Stimulated activated CD4-positive, alpha-beta T cell treated with anti-CD3 and anti-CD28 coated beads, Interleukin-15, amount 100 ng/mL, for 48 hours (primary cell): ENCODE measurements around the gene STOML2.

Source experiments
- DNase-seq, 2 donors: peaks; one replicate each; pipeline ENCODE4 v3.0.0-alpha.2; 2020; ENCODE audit warnings: low read depth in 2 of 2

STOML2 gene

DNA sequence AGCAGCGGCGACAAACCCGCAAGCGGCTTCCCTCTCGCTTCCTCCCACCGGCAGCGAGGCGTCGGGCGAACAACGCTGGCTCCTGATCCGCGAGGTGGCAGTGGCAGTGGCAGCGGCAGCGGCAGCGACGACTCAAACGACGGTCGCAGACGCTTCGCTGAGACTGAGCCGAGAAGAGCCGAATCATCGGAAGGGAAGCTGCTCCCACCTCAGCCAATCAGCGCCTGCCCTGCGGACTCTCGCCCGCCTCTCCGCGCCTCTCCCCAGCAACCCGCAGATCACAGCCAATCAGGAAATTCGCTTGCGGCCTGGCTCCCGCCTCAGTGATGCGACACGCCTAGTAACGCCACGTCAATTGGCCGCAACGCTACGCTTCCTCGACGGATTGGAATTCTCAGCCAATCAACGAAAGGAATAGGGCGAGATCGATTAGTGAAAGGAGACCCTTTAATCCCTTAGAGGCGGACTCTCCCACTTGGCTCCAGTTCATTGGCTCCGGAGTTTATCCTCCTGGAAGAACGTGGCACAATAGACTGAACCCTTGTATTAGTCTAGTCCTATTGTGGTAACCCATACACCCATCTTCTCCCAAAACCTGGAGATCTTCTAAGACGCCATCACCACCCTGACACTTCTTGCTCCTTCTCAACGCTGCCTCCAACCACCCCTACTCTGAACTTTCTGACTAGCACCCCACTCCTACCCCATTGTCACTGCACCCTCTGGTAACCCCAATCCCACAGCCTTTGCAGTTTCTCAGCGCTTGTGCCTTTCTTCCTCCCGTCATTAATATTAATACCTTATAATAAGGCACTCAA is 30.3 kb downstream of the STOML2 start, which contains the start of gene VCP:
Gene VCP, minus strand, starts transcription at position 165 of the 818 bp plus-strand sequence. CDS start 272 bp downstream, outside the sequence.
- peak; percentile 96 to 97 for DNase-seq

DNA sequence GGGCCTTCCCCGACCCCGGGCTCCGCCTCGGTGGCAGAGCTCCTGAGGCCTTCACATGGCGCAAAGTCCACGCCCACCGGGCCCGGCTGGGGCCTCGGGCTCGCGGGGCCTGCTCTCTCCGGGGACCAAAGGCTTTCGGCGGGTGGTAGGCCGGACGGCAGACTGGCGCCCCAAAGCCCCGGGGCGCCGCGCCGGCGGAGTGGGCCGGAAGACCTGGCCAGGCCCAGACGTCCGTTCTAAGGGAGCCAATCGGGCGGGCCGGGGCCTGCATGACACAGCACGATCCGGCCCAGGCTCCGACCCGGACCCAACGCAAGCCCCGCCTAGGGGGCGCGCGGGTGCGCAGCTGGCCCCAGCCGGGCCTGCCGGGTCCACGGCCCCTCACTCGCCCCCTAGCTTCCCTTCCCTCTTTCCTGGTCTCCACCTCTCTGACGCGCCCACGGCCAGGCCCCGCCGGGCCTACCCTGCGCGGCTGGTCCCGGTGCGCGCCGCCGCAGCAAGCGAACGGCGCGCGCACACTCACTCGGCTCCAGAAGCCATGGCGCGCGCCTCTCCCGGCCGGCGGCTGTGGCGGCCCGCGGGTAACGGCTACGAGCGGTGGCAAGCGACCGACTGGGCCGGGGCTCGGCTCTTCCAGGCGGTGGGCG is 31.0 kb downstream of the STOML2 start:
- peak; percentile 60 to 63 for DNase-seq

DNA sequence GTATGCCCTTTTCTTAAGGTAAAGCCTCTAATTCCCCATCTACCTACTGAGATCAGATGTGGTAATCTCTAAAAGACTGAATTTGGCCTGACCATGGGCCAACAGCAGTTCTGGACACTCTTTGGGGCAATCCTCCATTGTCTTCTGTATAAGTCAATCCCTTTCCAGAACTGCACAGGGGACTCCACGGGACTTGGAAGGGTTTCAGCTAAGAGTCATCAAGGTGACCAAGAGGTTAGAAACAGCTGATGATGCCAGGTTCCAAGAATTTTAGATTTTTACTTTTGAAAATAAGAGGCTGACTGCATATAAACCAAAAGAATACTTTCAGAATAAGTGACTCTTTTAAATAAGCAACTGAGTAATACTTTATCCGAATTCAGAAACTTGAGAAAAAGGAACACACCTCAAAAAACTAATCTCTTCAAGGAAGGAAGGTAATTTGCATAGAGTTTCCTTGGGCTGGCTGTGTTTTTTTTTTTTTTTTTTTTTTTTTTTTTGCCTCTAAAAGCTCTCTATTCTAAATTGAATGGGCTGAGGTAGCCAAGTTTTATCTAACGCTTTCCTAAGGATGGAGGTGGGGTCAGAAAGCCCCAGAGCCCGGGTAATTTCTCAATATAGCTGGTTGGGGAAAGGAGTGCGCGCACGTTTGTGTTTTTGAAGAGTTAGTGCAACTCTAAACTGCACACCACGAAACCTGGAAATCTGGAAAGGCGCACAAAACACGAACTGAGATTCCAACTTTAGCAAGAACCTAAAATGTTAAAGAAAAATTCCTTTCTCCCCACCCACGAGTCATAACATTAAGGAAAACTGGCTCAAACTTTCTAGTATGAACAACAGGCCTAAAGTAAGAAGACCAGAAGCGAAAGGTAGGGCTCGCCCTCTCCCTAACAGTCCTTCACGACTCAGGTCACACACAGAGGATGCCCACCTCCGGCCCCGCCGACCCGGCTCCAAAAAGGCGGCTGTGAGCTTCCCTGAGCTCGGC is 31.8 kb downstream of the STOML2 start:
- DNase-seq: no peak

DNA sequence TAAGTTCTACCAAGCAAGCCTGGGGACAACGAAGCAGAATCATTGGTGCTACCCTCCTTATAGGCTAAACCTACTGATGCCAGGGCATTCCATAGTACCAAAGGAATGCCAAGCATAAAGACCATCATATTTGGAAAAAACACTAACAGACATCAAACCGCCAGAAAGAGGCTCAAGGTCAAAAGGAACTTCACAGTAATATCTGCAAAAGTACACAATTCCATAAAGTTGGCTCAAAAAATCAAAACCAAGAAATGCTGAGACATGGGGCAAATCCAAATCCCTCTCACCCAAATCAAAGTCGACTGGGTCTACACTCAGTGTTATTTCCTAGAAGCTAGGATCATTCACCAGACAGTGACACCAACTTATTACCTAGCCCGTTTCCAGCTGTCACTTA is 33.9 kb downstream of the STOML2 start:
- DNase-seq: no peak

DNA sequence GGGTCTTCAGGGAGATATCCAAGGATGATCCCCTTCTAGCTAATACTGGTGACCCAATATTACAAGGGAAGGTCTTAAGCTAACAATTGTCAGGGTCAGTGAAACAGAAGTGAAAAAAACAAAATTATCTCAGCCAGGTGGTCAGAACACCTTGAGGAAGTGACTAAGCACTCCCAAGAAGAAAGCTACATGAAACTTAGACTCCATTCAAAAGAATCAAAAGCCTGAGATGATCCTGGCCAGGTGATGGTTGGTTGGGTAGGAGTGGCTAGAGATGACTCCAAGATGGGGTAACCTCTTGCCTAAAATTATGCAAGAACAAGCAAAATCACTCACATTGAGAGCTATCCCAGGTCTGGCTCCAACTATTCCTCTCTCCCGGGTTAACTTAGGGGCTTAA is 35.9 kb downstream of the STOML2 start:
- DNase-seq: no peak

DNA sequence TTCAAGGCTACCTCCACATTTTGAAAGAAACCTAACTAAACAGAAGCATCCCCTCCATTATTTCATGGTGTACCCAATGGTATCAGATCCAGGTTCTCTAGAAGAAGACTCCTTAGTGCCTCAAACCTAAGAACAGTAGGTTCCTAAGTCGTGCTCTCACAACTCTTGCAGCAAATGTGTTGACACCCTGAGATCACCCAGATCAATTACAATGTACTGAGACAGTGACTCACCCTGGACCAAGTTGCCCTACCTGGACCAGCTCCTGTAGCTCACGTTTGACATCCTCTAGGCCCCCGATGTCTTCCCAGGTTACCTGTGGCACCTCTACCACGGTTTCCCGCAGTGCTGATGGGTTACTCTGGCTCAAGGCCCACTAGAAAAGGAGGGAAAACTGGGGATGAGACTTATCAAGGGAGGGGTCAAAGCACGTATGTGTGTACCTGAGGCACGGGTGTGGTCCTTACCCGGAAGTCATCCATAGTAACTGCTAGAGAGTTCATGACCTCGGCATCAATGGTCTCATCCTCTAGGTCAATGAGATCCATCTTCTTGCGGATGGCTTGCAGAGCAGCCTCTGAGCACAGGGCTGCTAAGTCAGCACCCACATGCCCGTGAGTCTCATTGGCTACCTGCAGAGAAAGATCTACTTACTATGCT is 42.3 kb downstream of the STOML2 start:
- DNase-seq: no peak

DNA sequence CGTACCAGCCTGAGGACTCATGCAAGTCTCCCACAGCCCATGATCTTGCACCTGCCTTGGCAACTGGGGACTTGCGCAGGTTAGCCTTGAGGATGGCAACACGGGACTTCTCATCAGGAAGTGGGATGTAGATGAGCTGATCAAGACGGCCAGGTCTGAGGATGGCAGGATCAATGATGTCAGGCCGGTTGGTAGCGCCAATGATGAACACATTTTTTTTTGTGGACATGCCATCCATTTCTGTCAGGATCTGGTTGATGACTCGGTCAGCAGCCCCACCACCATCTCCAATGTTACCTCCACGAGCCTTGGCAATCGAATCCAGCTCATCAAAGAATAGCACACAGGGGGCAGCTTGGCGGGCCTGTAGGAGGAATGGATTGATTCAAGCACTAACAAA is 43.5 kb downstream of the STOML2 start:
- DNase-seq: no peak

DNA sequence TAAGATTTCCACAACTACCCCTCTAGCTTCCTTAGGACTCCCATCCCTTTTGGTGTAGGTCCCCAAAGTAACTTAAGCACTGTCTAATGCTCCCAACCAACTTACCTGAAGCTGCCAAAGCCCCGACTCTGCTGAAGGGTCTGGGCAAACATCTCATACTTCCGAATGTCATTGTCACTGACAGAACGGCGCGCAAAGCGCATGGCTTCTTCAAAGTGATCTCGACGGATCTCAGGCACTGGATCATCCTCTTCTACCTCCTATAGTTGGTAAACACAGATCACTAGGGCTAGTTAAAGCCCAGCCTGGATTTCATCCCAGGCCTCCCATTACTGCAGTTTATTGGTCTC is 45.7 kb downstream of the STOML2 start:
- DNase-seq: no peak

DNA sequence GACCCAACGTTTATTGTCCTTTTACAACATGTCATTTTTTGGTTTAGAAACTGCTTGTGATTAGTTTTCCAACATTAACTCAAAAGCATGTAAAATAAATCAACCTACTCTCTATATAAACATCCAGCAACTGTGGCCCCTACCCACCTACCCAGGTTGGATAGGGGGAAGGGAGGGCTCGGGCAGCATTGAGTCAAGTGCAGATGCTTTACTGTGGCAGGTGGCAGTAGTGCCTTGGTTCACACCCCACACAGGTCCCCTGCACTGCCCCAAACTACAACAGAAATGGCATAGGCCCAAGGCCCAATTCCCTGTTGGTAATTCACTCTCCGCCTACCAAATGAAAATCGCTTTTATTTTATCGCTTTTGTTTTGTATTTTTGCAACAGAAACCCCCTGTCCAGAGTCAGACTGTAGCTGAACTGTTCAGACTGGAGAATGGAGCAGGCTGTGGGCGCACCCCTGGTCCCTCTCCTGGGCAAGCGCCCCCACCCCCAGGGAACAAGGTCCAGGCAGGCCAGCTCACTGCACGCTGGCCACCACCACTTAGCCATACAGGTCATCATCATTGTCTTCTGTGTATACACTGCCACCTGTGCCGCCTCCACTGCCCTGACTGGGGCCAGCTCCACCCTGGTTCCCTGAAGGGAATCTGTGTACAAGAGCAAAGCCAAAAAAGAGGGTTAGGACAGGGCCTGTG is 46.2 kb downstream of the STOML2 start:
- DNase-seq: no peak

DNA sequence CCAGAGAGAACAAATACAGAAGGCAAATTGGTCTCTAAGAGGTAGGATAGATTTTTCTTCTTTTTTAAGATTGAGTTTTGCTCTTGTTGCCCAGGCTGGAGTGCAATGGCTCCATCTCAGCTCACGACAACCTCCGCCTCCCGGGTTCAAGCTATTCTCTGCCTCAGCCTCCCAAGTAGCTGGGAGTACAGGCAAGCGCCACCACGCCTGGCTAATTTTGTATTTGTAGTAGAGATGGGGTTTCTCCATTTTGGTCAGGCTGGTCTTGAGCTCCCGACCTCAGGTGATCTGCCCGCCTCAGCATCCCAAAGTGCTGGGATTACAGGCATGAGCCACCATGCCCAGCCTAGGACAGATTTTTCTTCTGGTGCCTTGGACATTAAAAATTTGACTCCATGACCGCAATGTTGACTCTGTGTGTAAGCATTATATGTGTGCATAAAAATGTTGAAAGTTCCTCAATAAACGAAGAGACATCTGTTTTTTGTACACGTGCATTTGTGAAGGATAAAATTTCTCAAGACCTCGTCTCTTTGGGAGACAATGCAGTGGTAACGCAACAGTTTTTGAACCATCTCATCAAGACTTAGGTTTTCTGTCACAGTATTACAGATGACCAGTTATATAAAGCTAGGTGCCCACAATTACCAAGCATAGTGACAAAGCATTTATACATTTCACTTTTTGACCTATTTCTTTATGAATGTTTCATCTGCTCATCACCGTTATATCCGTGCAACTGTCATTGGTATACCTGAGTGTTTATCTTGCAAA is 47.9 kb downstream of the STOML2 start:
- no peak for DNase-seq

DNA sequence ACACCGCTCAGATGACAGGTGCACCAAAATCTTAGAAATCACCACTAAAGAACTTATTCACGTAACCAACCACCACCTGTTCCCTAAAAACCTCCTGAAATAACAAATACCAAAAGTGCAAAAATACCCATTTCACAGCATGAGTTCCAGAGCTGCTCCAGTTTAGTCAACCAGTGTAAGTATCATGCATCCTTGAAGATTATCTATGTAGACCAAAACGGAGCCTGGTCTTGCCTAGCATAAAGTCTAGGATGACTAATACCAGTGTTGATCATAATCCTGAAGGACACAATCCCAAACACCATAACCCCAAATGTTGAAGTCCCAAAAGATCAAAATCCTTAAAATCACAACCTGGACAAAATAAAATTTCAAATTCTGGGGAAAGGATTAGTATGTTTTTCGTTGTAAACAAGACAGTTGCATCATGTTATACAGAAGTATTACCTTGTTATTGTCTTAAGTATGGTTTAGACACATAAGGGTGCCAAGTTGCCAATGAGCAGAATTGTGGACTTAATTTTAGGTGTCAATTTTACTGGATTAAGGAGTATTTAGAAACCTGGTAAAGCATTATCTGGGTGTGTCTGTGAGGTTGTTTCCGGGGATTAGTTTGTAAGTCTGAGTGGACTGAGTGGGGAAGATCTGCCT is 48.6 kb downstream of the STOML2 start:
- DNase-seq: no peak

DNA sequence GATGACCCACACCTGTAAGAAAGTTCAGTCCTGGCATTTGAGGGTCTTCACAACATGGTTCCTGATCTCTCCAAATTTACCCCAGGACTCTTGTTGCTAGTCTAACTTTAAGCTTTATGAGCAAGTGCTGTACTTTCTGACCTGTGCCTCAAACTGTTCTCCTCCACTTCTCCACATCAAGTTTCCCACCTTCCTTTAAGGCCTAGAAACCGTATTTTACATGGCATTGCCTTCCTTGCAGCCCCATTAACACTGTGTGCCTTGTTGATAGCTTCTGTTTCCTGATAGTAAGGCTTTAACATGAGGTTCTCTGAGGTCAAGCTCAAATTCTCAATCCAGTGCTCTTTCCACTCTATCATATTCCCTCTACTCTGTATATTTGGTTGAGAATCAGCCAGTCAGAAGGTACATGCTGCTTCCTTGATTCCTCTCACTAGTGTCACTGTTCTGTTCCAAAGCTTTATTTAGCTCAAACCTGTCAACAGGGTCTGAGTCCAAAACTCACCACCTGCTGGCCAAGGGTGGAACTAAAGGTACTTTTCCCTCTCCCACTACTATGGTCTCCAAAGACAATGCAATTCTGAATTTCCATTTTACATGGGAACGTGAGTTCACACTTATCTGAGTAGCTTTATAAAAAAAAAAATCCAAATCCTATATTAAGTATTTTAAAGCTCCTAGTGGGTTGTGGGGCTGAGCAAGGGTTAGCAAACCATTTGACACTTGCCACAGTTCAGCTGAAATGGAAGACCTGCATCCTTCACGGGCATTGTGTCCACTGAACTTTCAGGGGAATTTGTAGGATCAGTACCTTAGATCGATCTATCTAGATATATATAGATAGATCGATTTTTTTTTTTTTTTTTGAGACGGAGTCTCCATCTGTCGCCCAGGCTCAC is 51.6 kb downstream of the STOML2 start:
- peak in 1 of 2 donors; percentile 36 for DNase-seq
